Prostate gland (tissue), 2 donors: ENCODE measurements around the gene ZFP28. TPM values are rescaled to one million over a fixed set of nuclear protein-coding genes. Genes with fewer than 3 reads are reported as not detected.

Source experiments
- DNase-seq: peaks from one replicate; pipeline ENCODE4 v3.0.0-alpha.2; 2019; ENCODE audit warnings: low spot score
- H3K27ac ChIP-seq, 2 donors: fragments of 200-600 bp; sonication (generic); 2 replicates each; pipeline ENCODE4 v1.5.1; 2017 to 2019
- H3K27me3 ChIP-seq: fragments of 200-600 bp; sonication (generic); replicated peaks from 2 replicates; pipeline ENCODE4 v1.5.1; 2019; ENCODE audit not compliant: insufficient read depth
- H3K36me3 ChIP-seq, 2 donors: fragments of 200-600 bp; sonication (generic); 1 replicate in 1 of 2; 2 replicates in 1 of 2; pipeline versions ENCODE4 v1.5.1 to v1.8.1; 2017 to 2019
- H3K4me1 ChIP-seq: fragments of 200-600 bp; sonication (generic); replicated peaks from 2 replicates; pipeline ENCODE4 v1.5.1; 2019
- H3K4me3 ChIP-seq, 2 donors: fragments of 200-600 bp; sonication (generic); 2 replicates each; pipeline ENCODE4 v1.5.1; 2017 to 2019
- H3K9me3 ChIP-seq: fragments of 200-600 bp; sonication (generic); 2 replicates; pipeline ENCODE4 v1.5.1; 2017
- POLR2A ChIP-seq: fragments of 450-650 bp; IDR thresholded peaks from one replicate; pipeline ENCODE4 v1.6.1; 2016; ENCODE audit warnings: antibody characterized with exemption, mild to moderate bottlenecking
- POLR2AphosphoS5 ChIP-seq: sonication (generic); formaldehyde crosslinking; IDR thresholded peaks from one replicate; pipeline ENCODE4 v1.6.1; 2017; ENCODE audit warnings: antibody characterized with exemption
- WGBS: methylation state at CpG from one replicate; pipeline ENCODE4 v1.1.5; 2018; 5-methylcytosine and 5-hydroxymethylcytosine counted together
- intact Hi-C: fragments of 100-400 bp; cut with DNase I; formaldehyde crosslinking; loops from one replicate; pipeline ENCODE4 v1.14.2; 2022
- total RNA-seq, 2 donors: library from RNA; depleted of rRNA; stranded (reverse); fragments of >200 nt; gene quantifications; one replicate each; pipeline ENCODE4 v1.1.0, GENCODE V29; 2016
- TF ChIP-seq, protein P1 (sequence below), 4 experiments: fragments of 200-600 bp in 2 of 4; fragments of 450-650 bp in 2 of 4; sonication (generic) in 2 of 4; IDR thresholded peaks; 1 replicate in 3 of 4; 2 replicates in 1 of 4; pipeline ENCODE4 v1.5.1; 2016 to 2019; ENCODE audit warnings: antibody characterized with exemption in 4 of 4, mild to moderate bottlenecking in 2 of 4, moderate library complexity in 2 of 4

ZFP28 gene
- total RNA-seq, 2 donors from 2014 or later, result 3.7 to 17.8 TPM

DNA sequence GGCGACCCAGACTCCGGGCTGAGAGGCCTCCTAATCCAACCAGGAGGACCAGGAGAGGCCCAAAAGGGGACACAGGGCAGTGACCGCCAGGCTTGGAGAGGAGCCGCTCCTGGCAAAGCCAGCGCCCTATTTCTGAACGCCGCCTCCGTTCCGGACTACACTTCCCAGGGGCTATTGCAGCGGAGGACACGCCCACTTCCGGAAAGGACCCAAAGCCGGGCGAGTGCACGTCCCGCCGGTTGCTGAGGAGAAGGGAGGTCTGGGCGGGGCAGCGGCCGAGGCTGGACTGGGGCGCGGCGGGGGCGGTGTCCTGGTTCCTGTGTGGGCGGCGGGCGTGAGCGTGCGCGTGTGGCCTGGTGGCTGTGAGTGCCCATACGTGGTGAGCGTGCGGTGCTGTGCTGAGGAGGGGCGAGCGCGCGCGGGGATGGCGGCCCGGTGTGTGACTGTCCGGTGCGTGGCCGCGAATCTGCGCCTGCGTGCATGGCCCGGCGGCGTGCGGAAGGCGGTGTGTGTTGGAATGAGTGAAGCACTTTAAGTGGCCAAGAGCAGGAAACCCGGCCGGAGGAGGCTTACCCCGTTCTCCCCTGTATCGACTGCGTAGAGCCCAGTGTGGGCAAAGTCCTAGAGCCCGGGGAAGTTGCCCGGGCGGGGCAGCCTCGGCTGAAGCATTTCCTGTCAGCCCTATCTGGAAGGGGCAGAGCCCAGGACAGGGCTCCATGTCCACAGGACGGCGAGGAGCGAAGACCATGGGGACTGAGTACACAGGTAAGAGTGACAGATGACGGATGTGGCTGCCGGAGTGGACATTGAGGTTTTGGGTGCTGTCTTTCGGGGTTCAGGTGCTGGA, 28.7 kb downstream of the ZFP28 start, which contains the start of gene ZNF470:
ZNF470 (plus strand) TSS at position 195 of the 847 bp plus-strand sequence. CDS start 2,844 bp downstream, outside the sequence.
- Histone ChIP-seq H3K27ac (peak within 1 kb of the TSS; percentile 69 to 78), H3K4me3 (peak within 1 kb of the TSS; percentile 70 to 87), H3K36me3 (peaks cover 0 to 10% of the 10 kb centered on the region in 2 donors), H3K9me3 (peaks cover 7% of the 10 kb centered on the region), H3K4me1 (no peaks in the 10 kb centered on the region), H3K27me3 (no peaks in the 10 kb centered on the region)
- DNase-seq, result peak; percentile 95
- TF ChIP-seq, protein P1, sequence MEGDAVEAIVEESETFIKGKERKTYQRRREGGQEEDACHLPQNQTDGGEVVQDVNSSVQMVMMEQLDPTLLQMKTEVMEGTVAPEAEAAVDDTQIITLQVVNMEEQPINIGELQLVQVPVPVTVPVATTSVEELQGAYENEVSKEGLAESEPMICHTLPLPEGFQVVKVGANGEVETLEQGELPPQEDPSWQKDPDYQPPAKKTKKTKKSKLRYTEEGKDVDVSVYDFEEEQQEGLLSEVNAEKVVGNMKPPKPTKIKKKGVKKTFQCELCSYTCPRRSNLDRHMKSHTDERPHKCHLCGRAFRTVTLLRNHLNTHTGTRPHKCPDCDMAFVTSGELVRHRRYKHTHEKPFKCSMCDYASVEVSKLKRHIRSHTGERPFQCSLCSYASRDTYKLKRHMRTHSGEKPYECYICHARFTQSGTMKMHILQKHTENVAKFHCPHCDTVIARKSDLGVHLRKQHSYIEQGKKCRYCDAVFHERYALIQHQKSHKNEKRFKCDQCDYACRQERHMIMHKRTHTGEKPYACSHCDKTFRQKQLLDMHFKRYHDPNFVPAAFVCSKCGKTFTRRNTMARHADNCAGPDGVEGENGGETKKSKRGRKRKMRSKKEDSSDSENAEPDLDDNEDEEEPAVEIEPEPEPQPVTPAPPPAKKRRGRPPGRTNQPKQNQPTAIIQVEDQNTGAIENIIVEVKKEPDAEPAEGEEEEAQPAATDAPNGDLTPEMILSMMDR (IDR thresholded peaks at IDR 0.05), result no peak
- TF ChIP-seq POLR2A, result peak; percentile 9
- peak; percentile 94 for TF ChIP-seq POLR2AphosphoS5
- 3% methylated on average over 52 of the region's 66 CpGs for WGBS
- intact Hi-C loops, result loop anchor here (1.0 kb wide), 1 partner anchor 29 kb away; the partner anchor contains the start of gene ZFP28

DNA sequence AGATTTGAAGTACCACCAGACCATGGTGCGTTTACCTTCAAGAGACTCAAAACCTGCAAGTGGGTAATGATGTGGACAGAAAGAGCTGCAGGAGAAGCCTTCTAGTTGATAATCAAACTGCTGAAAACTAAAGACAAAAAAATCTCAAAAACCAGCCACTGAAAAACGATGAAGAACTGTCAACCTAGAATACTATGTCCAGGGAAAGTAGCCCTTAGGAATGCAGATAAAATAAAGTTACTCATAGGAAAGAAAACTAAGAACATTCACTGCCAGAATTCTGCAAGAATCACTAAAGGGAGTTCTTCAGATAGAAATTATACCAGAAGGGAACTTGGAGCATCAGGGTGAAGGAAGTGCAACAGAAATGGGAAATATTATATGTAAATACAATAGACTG, 33.8 kb downstream of the ZFP28 start:
- Histone ChIP-seq H3K27ac (no peak overlapping the region), H3K4me3 (no peak overlapping the region), H3K4me1 (no peaks in the 10 kb centered on the region), H3K27me3 (no peaks in the 10 kb centered on the region), H3K36me3 (peaks cover 7 to 18% of the 10 kb centered on the region in 2 donors), H3K9me3 (no peaks in the 10 kb centered on the region)
- intact Hi-C loops, result no loop called here
- WGBS, result 50% methylated on average over 2 of the region's 2 CpGs
- no peak for DNase-seq
- TF ChIP-seq POLR2AphosphoS5, result no peak
- no peak for TF ChIP-seq POLR2A
- TF ChIP-seq, protein P1 (IDR thresholded peaks at IDR 0.05), result no peak

DNA sequence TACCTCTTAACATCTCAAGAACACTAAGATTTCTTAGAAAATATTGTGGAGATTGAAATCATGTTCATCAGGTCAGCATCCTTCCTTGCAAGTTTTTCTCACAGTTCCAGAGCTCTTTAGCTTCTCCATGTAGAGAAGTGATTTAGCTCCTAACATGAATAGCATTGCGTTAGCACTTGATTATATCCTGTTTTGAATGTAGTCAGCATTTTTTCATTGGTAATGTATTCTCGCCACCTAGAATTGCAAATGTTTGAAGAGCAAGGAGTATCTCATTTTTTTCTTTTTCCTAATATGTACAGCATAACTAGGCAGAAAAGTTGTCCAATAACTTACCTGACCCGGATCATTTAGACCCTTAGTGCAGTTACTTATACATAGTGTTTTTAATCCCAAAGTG, 35.2 kb downstream of the ZFP28 start:
- TF ChIP-seq POLR2A (no peak), POLR2AphosphoS5 (no peak)
- TF ChIP-seq, protein P1 (IDR thresholded peaks at IDR 0.05), result no peak
- intact Hi-C loops, result no loop called here

DNA sequence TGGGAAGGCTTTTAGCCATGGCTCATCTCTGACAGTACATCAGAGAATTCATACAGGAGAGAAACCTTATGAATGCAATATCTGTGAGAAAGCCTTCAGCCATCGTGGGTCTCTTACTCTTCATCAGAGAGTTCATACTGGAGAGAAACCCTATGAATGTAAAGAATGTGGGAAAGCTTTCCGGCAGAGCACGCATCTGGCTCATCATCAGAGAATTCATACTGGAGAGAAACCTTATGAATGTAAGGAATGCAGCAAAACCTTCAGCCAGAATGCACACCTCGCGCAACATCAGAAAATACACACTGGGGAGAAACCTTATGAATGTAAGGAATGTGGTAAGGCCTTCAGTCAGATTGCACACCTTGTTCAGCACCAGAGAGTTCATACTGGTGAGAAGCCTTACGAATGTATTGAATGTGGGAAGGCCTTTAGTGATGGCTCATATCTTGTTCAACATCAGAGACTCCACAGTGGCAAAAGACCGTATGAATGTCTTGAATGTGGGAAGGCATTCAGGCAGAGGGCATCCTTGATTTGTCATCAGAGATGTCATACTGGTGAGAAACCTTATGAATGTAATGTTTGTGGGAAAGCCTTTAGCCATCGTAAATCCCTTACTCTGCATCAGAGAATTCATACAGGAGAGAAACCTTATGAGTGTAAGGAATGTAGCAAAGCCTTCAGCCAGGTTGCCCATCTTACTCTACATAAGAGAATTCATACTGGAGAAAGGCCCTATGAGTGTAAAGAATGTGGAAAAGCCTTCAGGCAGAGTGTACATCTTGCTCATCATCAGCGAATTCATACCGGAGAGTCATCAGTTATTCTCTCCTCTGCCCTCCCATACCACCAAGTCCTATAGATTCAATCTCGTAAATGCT, 39.2 kb downstream of the ZFP28 start:
- intact Hi-C loops, result no loop called here
- Histone ChIP-seq H3K36me3 (peaks cover 7 to 8% of the 10 kb centered on the region in 2 donors), H3K4me1 (no peaks in the 10 kb centered on the region), H3K27me3 (no peaks in the 10 kb centered on the region), H3K4me3 (no peak overlapping the region), H3K27ac (no peak overlapping the region), H3K9me3 (peaks cover 9% of the 10 kb centered on the region)
- TF ChIP-seq POLR2A (no peak), POLR2AphosphoS5 (no peak)
- TF ChIP-seq, protein P1 (IDR thresholded peaks at IDR 0.05), result no peak
- DNase-seq, result no peak
- 97% methylated on average over 11 of the region's 11 CpGs for WGBS

More for the DNA sequence above, 35.2 kb downstream of the ZFP28 start:
- no peak overlapping the region for H3K4me3 ChIP-seq
- no peaks in the 10 kb centered on the region for H3K4me1 ChIP-seq
- no peak overlapping the region for H3K27ac ChIP-seq
- H3K9me3 ChIP-seq, result peaks cover 9% of the 10 kb centered on the region
- DNase-seq, result no peak
- WGBS, result over 99% methylated on average over 3 of the region's 3 CpGs
- H3K27me3 ChIP-seq, result no peaks in the 10 kb centered on the region
- peaks cover 7 to 18% of the 10 kb centered on the region in 2 donors for H3K36me3 ChIP-seq
